RWPE1 (cell line): ENCODE results near the gene RELA.
"Not testable (repeated sequence)": the region's sequence is repeated elsewhere in the genome, so short reads cannot be mapped to it uniquely, and the experiment has no call there.

Experiments
- CTCF ChIA-PET: fragments of 350-600 bp; sonication (Branson Sonifier 250); formaldehyde crosslinking; extraction: SDS; loops from one replicate; lab custom pipeline; 2021; lab: Yijun Ruan, JAX
- POLR2A ChIA-PET: fragments of 400-600 bp; formaldehyde crosslinking; extraction: SDS; loops from one replicate; lab custom pipeline; 2020; ENCODE audit warnings: antibody characterized with exemption; ENCODE audit not compliant: low non-redundant PET; lab: Yijun Ruan, JAX
- DNase-seq: peaks from one replicate; pipeline ENCODE4 v3.0.0; 2012; ENCODE audit warnings: low spot score
- H3K27ac ChIP-seq: fragments of 450-650 bp; 2 replicates; pipeline ENCODE4 v1.5.1; 2017
- CTCF ChIP-seq: fragments of 450-650 bp; conservative IDR thresholded peaks from 2 replicates; pipeline ENCODE4 v1.5.1; 2017; ENCODE audit warnings: low read depth, mild to moderate bottlenecking

Gene RELA

GRCh38 chr11:65639623-65640482, 22.9 kb downstream of the RELA start:
- ChIA-PET POLR2A (no interaction called here), CTCF (no interaction called here)
- no peak for DNase-seq
- no peak for TF ChIP-seq CTCF
- peak overlapping the region; percentile 87 for H3K27ac ChIP-seq

- peak overlapping the region; percentile 87 for H3K27ac ChIP-seq
- DNase-seq, POLR2A ChIA-PET: not testable (repeated sequence)
- CTCF ChIA-PET: interaction anchor here (0.5 to 1.5 kb wide), 3 partner anchors 15 to 245 kb away, joined by 3 to 5 read pairs (median 4); no protein-coding TSS in a partner anchor
These were observed 23.5 kb downstream of the RELA start for GRCh38 chr11:65639228-65639597.

GRCh38 chr11:65637794-65638419, 24.8 kb downstream of the RELA start, which contains the start of gene SIPA1:
Gene SIPA1, plus strand, starts transcription at chr11:65638101. Its CDS starts 2,821 bp downstream, at chr11:65640922.
- ChIA-PET CTCF (interaction anchor here (0.6 to 1.5 kb wide), 5 partner anchors 9 to 180 kb away, joined by 3 to 9 read pairs (median 5); no protein-coding TSS in a partner anchor), POLR2A (interaction anchor here (0.6 to 0.7 kb wide), 3 partner anchors 15 to 141 kb away, joined by 3 read pairs; no protein-coding TSS in a partner anchor)
- no peak; the same call in 1 of the 2 replicates for TF ChIP-seq CTCF
- peak within 1 kb of the TSS; percentile 87 for H3K27ac ChIP-seq
- peak; percentile 74 for DNase-seq

GRCh38 chr11:65637032-65637557, 25.6 kb downstream of the RELA start:
- no peak for DNase-seq
- no peak for TF ChIP-seq CTCF
- peak overlapping the region; percentile 87 for H3K27ac ChIP-seq
- POLR2A ChIA-PET: interaction anchor here (0.7 kb wide), 1 partner anchor 140 kb away, joined by 3 read pairs; no protein-coding TSS in a partner anchor
- CTCF ChIA-PET: interaction anchor here (0.7 kb wide), 1 partner anchor 12 kb away, joined by 4 read pairs; no protein-coding TSS in a partner anchor

GRCh38 chr11:65636108-65637031, 26.3 kb downstream of the RELA start:
- no peak for TF ChIP-seq CTCF
- no peak for DNase-seq
- H3K27ac ChIP-seq: peak overlapping the region; percentile 87
- POLR2A ChIA-PET: no interaction called here
- CTCF ChIA-PET: interaction anchor here (0.7 kb wide), 1 partner anchor 11 kb away, joined by 4 read pairs; no protein-coding TSS in a partner anchor
